ENCODE results near the gene SLIT3.

Gene SLIT3

GRCh38 chr5:168788786-168789185 lies 512.2 kb downstream of the SLIT3 start:
- CTCF ChIA-PET: interaction anchor here (0.6 kb wide), 1 partner anchor 23 kb away, joined by 4 read pairs; no protein-coding TSS in a partner anchor
- POLR2A ChIA-PET: no interaction called here
- TF ChIP-seq ZNF473 (tag by site-specific recombination; IDR thresholded peaks at IDR 0.05): no peak

DNA sequence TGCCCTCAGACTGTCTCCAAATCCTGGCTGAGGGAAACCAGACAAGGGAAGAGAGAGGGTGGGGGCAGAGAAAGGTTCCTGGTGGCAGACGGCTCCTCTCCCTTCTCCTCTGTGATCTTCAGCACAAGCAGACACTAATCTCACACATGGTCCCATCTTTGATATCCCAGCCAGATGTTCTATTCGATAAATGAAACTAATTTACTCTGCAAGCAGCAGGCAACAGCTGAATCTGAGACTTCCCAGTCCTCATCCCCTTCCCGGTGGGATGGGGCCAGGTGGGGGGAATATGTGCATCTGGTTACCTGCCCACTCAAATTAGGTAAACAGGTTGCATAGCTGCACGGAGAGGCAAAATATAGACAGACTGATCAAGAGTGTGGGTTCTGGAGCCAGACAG lies 512.8 kb downstream of the SLIT3 start:
- H3K36me3 ChIP-seq (ENCODE audit: control insufficient read depth in 2 of 2, insufficient read depth in 1 of 2, low read length in 2 of 2): no peaks in the 10 kb centered on the region
- ChIA-PET CTCF (interaction anchor here (0.6 kb wide), 1 partner anchor 23 kb away, joined by 4 read pairs; no protein-coding TSS in a partner anchor), POLR2A (no interaction called here)
- no peaks in the 10 kb centered on the region for H3K4me1 ChIP-seq (ENCODE audit: control insufficient read depth, insufficient read depth, low read length)
- TF ChIP-seq ZNF654 (tag by site-specific recombination; IDR thresholded peaks at IDR 0.05; ENCODE audit: low read depth) (no peak), ATF2 (tag by site-specific recombination; IDR thresholded peaks at IDR 0.05; ENCODE audit: low read depth) (no peak)
- H3K4me3 ChIP-seq (ENCODE audit: low read depth, low read length): no peak overlapping the region
- H3K9me3 ChIP-seq (ENCODE audit: control insufficient read depth, insufficient read depth, low read depth, low read length): no peaks in the 10 kb centered on the region
- no peak overlapping the region for H3K27ac ChIP-seq (ENCODE audit: extremely low read depth, low read depth, low read length)

More at GRCh38 chr5:168788786-168789185, 512.2 kb downstream of the SLIT3 start:
- Histone ChIP-seq H3K4me1 (ENCODE audit: control insufficient read depth, insufficient read depth, low read length) (no peaks in the 10 kb centered on the region), H3K4me3 (ENCODE audit: low read depth, low read length) (no peak overlapping the region), H3K27ac (ENCODE audit: extremely low read depth, low read depth, low read length) (no peak overlapping the region), H3K36me3 (ENCODE audit: control insufficient read depth in 2 of 2, insufficient read depth in 1 of 2, low read length in 2 of 2) (no peaks in the 10 kb centered on the region), H3K9me3 (ENCODE audit: control insufficient read depth, insufficient read depth, low read depth, low read length) (no peaks in the 10 kb centered on the region)

GRCh38 chr5:168786147-168786546 lies 514.8 kb downstream of the SLIT3 start:
- CTCF ChIA-PET: no interaction called here
- POLR2A ChIA-PET: no interaction called here
- Histone ChIP-seq H3K27ac (ENCODE audit: extremely low read depth, low read depth, low read length) (no peak overlapping the region), H3K36me3 (ENCODE audit: control insufficient read depth in 2 of 2, insufficient read depth in 1 of 2, low read length in 2 of 2) (no peaks in the 10 kb centered on the region), H3K4me1 (ENCODE audit: control insufficient read depth, insufficient read depth, low read length) (no peaks in the 10 kb centered on the region), H3K9me3 (ENCODE audit: control insufficient read depth, insufficient read depth, low read depth, low read length) (no peaks in the 10 kb centered on the region), H3K4me3 (ENCODE audit: low read depth, low read length) (no peak overlapping the region)
- TF ChIP-seq PRDM1 (tag by site-specific recombination; IDR thresholded peaks at IDR 0.05) (no peak), SP3 (tag by site-specific recombination; IDR thresholded peaks at IDR 0.05) (no peak), TSHZ1 (tag by site-specific recombination; IDR thresholded peaks at IDR 0.05; ENCODE audit: borderline replicate concordance) (no peak)

- Histone ChIP-seq H3K4me3 (ENCODE audit: low read depth, low read length) (no peak overlapping the region), H3K36me3 (ENCODE audit: control insufficient read depth in 2 of 2, insufficient read depth in 1 of 2, low read length in 2 of 2) (no peaks in the 10 kb centered on the region), H3K4me1 (ENCODE audit: control insufficient read depth, insufficient read depth, low read length) (no peaks in the 10 kb centered on the region), H3K27ac (ENCODE audit: extremely low read depth, low read depth, low read length) (no peak overlapping the region), H3K9me3 (ENCODE audit: control insufficient read depth, insufficient read depth, low read depth, low read length) (no peaks in the 10 kb centered on the region)
- ChIA-PET CTCF (interaction anchor here (0.8 kb wide), 1 partner anchor 12 kb away, joined by 3 read pairs; no protein-coding TSS in a partner anchor), POLR2A (no interaction called here)
- no peak for TF ChIP-seq ZNF488 (tag by site-specific recombination; IDR thresholded peaks at IDR 0.05)
- TF ChIP-seq PRDM4 (tag by site-specific recombination; IDR thresholded peaks at IDR 0.05): no peak
- no peak for TF ChIP-seq ZSCAN18 (tag by site-specific recombination; IDR thresholded peaks at IDR 0.05)
- TF ChIP-seq GLIS1 (tag by site-specific recombination; IDR thresholded peaks at IDR 0.05): no peak
- no peak for TF ChIP-seq ZNF169 (tag by site-specific recombination; IDR thresholded peaks at IDR 0.05)
- no peak for TF ChIP-seq ZIC2 (tag by site-specific recombination; IDR thresholded peaks at IDR 0.05)
- no peak for TF ChIP-seq OVOL3 (tag by site-specific recombination; IDR thresholded peaks at IDR 0.05)
- no peak for TF ChIP-seq ZNF544 (tag by site-specific recombination; IDR thresholded peaks at IDR 0.05)
- no peak for TF ChIP-seq ZFP37 (tag by site-specific recombination; IDR thresholded peaks at IDR 0.05)
- no peak for TF ChIP-seq ZNF549 (tag by site-specific recombination; IDR thresholded peaks at IDR 0.05)
- TF ChIP-seq KLF1 (tag by site-specific recombination; IDR thresholded peaks at IDR 0.05): no peak
Observed at GRCh38 chr5:168784454-168784853, 516.5 kb downstream of the SLIT3 start.
